Thyroid gland (tissue), 4 donors: ENCODE results near the gene IGFN1. TPM values are rescaled to one million over a fixed set of nuclear protein-coding genes. Genes with fewer than 3 reads are reported as not detected.
A peak's percentile ranks its signal among the peaks of the same experiment; 100 is the strongest.

Source experiments
- DNase-seq, 2 donors: peaks; one replicate each; pipeline ENCODE4 v3.0.0-alpha.2; 2019
- H3K27ac ChIP-seq, 3 donors: fragments of 200-600 bp; sonication (generic); 1 replicate in 2 of 3; 2 replicates in 1 of 3; pipeline ENCODE4 v1.5.1; 2016 to 2019; ENCODE audit warnings: mild to moderate bottlenecking in 1 of 3, moderate library complexity in 1 of 3
- H3K27me3 ChIP-seq: fragments of 200-600 bp; sonication (generic); one replicate; pipeline ENCODE4 v1.5.1; 2019
- H3K36me3 ChIP-seq, 2 donors: fragments of 200-600 bp; sonication (generic); one replicate each; pipeline ENCODE4 v1.5.1; 2016 to 2019
- H3K4me1 ChIP-seq, 2 donors: fragments of 200-600 bp; sonication (generic); one replicate each; pipeline ENCODE4 v1.5.1; 2017 to 2019
- H3K4me3 ChIP-seq, 3 donors: fragments of 200-600 bp; sonication (generic); replicated peaks in 1 of 3; 1 replicate in 2 of 3; 2 replicates in 1 of 3; pipeline ENCODE4 v1.5.1; 2016; ENCODE audit warnings: mild to moderate bottlenecking in 1 of 3
- H3K9me3 ChIP-seq: fragments of 200-600 bp; sonication (generic); one replicate; pipeline ENCODE4 v1.5.1; 2017
- POLR2A ChIP-seq, 2 donors: fragments of 450-650 bp; IDR thresholded peaks; one replicate each; pipeline ENCODE4 v1.6.1; 2017; ENCODE audit warnings: antibody characterized with exemption in 2 of 2, mild to moderate bottlenecking in 2 of 2, moderate library complexity in 1 of 2
- WGBS, 2 donors: methylation state at CpG; one replicate each; pipeline ENCODE4 v1.1.5; 2017; 5-methylcytosine and 5-hydroxymethylcytosine counted together
- intact Hi-C: fragments of 100-400 bp; cut with DNase I; formaldehyde crosslinking; loops from one replicate; pipeline ENCODE4 v1.15.1; 2023
- total RNA-seq, 4 donors: library from RNA; depleted of rRNA; stranded (reverse); fragments of >200 nt; gene quantifications; one replicate each; pipeline ENCODE4 v1.2.3, GENCODE V29; 2016
- TF ChIP-seq, protein P1 (sequence below), 6 experiments: fragments of 200-600 bp in 3 of 6; fragments of 450-650 bp in 3 of 6; sonication (generic) in 3 of 6; IDR thresholded peaks; one replicate each; pipeline ENCODE4 v1.5.1; 2016 to 2019; ENCODE audit warnings: antibody characterized with exemption in 6 of 6, mild to moderate bottlenecking in 2 of 6, inconsistent platforms in 1 of 6, moderate library complexity in 1 of 6

IGFN1 gene
- total RNA-seq, 4 donors from 2014 or later: 16.2 to 78.6 (median 33.0) TPM

DNA sequence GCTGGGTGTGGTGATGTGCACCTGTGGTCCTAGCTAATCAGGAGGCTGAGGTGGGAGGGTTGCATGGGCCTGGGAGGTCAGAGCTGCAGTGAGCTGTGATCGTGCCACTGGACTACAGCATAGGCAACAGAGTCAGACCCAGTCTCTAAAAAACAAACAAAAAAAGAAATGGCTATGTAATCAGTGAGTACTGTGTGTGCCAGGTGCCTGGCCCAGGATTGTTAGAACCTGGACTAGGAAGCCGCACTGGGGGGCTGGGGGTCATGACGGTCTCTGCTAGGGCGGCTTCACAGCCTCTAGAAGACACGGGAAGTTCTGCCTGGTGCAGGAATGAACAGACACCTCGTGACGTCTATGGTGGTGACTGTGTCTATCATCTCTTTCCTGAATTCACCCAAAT, 44.8 kb upstream of the IGFN1 start:
- Histone ChIP-seq H3K27me3 (no peaks in the 10 kb centered on the region), H3K4me1 (peaks cover 0 to 9% of the 10 kb centered on the region in 2 donors), H3K27ac (no peak overlapping the region), H3K9me3 (no peaks in the 10 kb centered on the region), H3K36me3 (peaks cover 21 to 51% of the 10 kb centered on the region in 2 donors), H3K4me3 (no peak overlapping the region)
- 87 to 98% methylated on average over 7 of the region's 7 CpGs for WGBS, 2 donors
- TF ChIP-seq, protein P1, sequence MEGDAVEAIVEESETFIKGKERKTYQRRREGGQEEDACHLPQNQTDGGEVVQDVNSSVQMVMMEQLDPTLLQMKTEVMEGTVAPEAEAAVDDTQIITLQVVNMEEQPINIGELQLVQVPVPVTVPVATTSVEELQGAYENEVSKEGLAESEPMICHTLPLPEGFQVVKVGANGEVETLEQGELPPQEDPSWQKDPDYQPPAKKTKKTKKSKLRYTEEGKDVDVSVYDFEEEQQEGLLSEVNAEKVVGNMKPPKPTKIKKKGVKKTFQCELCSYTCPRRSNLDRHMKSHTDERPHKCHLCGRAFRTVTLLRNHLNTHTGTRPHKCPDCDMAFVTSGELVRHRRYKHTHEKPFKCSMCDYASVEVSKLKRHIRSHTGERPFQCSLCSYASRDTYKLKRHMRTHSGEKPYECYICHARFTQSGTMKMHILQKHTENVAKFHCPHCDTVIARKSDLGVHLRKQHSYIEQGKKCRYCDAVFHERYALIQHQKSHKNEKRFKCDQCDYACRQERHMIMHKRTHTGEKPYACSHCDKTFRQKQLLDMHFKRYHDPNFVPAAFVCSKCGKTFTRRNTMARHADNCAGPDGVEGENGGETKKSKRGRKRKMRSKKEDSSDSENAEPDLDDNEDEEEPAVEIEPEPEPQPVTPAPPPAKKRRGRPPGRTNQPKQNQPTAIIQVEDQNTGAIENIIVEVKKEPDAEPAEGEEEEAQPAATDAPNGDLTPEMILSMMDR (IDR thresholded peaks at IDR 0.05): no peak
- TF ChIP-seq POLR2A (IDR thresholded peaks at IDR 0.05): no peak
- intact Hi-C loops: loop anchor here (5.0 kb wide), 1 partner anchor 36 kb away; no protein-coding TSS in a partner anchor
- no peak for DNase-seq

DNA sequence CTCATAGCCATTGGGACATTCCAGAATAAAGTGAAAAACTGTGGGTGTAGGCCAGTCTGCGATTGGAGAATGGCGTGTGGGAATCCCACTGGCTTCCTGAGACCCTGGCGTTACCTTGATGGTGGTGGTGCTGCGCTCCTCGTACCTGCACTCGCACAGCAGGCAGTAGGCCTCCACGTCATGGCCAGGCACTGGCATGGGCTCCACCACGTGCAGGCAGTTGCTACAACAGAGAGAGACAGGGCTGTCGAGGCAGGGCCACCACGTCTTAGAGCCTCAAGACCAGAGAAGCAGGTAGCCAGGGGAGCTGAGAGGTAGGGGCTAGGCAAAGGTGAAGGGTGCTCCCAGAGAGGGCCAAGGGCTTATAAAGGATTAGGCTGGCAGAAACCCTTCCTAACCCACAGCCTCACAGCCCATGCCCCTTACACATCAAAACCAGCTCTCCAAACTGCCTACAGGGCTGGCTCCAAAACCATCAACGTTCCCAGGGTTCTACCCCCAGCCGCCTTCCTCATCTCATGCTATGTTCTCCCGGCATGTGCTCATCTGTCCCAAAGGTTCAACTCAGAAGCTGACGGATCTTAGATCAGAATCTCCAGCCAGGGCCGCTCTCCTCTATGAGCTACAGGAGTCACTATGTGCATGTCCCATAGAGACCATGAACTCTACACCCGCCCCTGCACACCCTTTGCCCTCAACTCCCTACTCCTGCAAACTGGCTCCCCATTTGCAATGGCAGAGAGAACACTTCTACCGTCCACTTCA, 43.8 kb upstream of the IGFN1 start:
- Histone ChIP-seq H3K27ac (no peak overlapping the region), H3K36me3 (peaks cover 21 to 52% of the 10 kb centered on the region in 2 donors), H3K9me3 (no peaks in the 10 kb centered on the region), H3K4me1 (peaks cover 0 to 9% of the 10 kb centered on the region in 2 donors), H3K27me3 (no peaks in the 10 kb centered on the region), H3K4me3 (no peak overlapping the region)
- intact Hi-C loops: loop anchor here (5.0 kb wide), 1 partner anchor 35 kb away; no protein-coding TSS in a partner anchor
- TF ChIP-seq POLR2A (IDR thresholded peaks at IDR 0.05): no peak
- TF ChIP-seq, protein P1 (IDR thresholded peaks at IDR 0.05): no peak
- 90 to 93% methylated on average over 16 of the region's 17 CpGs for WGBS, 2 donors
- DNase-seq: no peak

DNA sequence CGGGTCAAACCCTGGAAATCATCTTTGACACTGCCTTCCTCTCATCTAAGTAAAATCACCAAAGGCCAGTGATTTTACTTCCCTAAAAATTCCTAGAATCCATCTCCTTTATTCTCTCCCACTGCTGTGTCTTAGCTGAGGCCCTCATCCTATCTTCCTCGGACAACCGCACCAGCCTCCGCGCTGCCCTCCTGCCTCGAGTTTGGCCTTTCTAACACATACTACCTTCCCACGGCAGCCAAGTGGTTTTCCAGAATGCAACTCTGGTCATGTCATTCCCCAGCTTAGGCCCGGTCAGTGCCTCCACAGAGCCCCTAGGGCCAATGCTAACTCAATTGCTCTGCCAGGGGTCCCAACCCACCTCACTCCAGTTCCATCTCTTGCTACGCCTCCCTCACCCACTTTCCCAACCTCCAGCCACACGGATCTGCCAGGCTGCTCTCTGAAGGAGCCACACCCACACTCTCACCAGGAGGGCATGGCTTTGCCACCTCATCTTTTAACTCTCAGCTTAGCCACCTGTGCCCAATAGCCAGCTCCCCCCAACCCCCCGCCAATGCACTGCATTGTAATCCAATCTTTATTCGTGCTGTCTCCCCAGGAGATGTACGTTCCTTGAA, 43.1 kb upstream of the IGFN1 start:
- WGBS, 2 donors: 81 to 84% methylated on average over 12 of the region's 13 CpGs
- DNase-seq: peak in 1 of 2 donors; percentile 15
- Histone ChIP-seq H3K4me3 (no peak overlapping the region), H3K4me1 (peaks cover 0 to 9% of the 10 kb centered on the region in 2 donors), H3K36me3 (peaks cover 21 to 52% of the 10 kb centered on the region in 2 donors), H3K27ac (no peak overlapping the region), H3K27me3 (no peaks in the 10 kb centered on the region), H3K9me3 (no peaks in the 10 kb centered on the region)
- TF ChIP-seq, protein P1 (IDR thresholded peaks at IDR 0.05): no peak
- no peak for TF ChIP-seq POLR2A (IDR thresholded peaks at IDR 0.05)
- intact Hi-C loops: loop anchor here (5.0 kb wide), 1 partner anchor 35 kb away; no protein-coding TSS in a partner anchor

DNA sequence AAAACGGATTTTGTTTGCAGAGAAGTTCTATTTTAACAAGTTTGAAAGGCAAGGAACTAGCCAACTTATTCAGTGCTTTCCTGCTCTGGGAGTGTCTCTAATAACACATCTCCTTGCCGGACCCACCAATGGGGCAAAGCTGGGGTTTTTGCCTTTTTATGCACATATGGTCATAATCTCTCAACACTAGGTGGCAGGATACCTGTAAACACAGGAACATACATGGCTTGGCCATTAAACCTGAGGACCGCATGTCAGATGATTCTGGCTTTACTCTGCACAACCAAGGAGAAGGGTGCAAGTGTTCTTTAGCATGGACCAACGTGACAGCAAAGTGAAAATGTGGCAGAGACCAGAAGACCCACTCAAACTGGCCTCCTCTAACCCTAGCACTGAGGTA, 41.2 kb upstream of the IGFN1 start:
- DNase-seq: no peak
- WGBS, 2 donors: 78 to 83% methylated on average over 4 of the region's 4 CpGs
- peaks cover 5 to 19% of the 10 kb centered on the region in 2 donors for H3K4me1 ChIP-seq
- H3K4me3 ChIP-seq: no peak overlapping the region
- no peaks in the 10 kb centered on the region for H3K9me3 ChIP-seq
- no peaks in the 10 kb centered on the region for H3K27me3 ChIP-seq
- H3K36me3 ChIP-seq: peaks cover 8 to 37% of the 10 kb centered on the region in 2 donors
- TF ChIP-seq, protein P1 (IDR thresholded peaks at IDR 0.05): peak in 3 of 6 experiments; percentile 4 to 36 (median 33)
- TF ChIP-seq POLR2A (IDR thresholded peaks at IDR 0.05): no peak
- H3K27ac ChIP-seq: no peak overlapping the region
- intact Hi-C loops: loop anchor here (5.0 kb wide), 1 partner anchor 33 kb away; no protein-coding TSS in a partner anchor
